Embryonic facial prominence (tissue), 1 donor: ENCODE measurements around the gene DNAJB4.
"Not testable (repeated sequence)": the region's sequence is repeated elsewhere in the genome, so short reads cannot be mapped to it uniquely, and the experiment has no call there.

Source experiments
- DNase-seq: peaks from one replicate; pipeline ENCODE4 v3.0.0-alpha.2; 2016; ENCODE audit errors: extremely low spot score

The DNAJB4 gene

DNA sequence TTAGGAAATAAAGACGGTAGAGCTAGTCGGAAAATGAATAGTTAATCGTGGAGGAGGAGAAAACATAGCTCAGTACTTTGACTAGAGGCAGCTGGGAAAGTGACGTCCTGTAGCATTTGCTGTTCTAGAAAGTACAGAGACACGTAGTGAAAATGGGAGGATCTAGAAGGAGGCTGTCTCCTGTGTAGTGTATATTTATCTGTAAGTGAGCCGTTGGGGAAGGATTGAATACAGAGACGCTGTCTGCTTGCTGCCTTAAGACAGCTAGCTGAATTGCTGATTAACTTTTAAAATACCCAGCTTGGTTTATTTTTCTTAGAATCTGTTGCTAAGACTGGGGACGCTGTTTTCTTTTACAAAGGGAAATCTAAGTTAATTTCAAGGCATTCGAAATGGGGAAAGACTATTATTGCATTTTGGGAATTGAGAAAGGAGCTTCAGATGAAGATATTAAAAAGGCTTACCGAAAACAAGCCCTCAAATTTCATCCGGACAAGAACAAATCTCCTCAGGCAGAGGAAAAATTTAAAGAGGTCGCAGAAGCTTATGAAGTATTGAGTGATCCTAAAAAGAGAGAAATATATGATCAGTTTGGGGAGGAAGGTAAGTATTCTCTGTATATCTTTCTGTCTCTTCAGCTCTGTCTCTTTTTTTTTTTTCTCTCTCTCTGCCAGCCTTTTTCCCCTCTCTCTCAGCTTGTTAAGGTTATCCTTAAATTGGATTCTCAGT lies at the start of gene DNAJB4:
DNAJB4 (plus strand) TSS at position 221 of the 729 bp plus-strand sequence; CDS start at position 393, 172 bp downstream.
- peak; percentile 99 for DNase-seq

DNA sequence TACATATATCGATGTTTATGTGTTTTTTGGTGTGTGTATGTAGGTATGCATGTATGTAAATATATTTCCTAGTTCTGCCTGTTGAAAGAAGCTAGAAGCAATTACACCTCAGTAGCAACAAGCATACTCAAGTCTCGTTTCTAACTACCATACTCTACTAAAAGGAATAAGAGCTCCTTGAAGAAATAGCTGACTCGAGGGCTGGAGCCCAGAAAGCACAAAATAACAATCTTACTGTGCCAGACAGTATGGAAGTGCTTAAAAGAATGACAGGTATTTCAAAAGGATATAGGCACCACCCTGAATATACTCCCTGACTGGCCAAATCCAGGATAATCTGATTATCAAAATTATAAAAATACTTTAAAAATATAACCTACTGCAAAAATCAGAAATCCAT lies 49.0 kb upstream of the DNAJB4 start:
- no peak for DNase-seq

DNA sequence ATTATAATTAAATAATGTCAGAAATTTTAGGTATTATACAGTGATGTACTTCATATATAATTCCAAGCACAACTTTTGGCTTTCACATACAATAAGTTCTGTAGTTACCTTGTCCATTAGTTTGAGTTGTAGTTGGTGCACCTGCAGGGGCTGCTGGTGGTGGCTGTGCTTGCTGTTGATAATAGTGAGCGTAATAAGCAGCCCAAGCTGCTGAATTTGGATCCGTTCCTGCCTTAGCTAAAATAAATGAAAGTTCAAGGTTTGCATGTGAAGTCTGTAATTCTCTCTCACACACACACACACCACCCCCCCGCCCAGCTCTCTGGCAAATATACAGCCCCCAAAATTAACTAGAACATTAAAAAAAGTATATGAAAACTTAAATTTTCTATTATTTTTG lies 48.3 kb upstream of the DNAJB4 start:
- DNase-seq: no peak

DNA sequence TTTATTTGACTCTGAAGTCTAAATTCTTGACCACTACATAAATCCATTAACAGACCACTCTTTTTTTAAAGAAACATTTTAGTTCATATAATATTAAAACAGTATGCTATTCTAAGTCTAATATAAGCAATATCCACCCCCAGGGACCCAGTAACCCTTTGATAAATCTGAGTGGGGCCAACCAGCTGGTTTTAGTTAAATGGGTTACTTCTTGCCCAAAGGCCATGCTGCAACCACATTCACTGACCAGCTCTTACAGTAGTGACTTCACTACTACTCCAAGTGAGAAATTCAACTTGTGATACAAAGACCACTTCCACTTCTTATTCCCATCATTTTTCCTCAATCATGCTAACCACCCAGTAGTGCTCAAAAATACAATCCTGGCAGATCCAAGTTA lies 46.3 kb upstream of the DNAJB4 start:
- no peak for DNase-seq

DNA sequence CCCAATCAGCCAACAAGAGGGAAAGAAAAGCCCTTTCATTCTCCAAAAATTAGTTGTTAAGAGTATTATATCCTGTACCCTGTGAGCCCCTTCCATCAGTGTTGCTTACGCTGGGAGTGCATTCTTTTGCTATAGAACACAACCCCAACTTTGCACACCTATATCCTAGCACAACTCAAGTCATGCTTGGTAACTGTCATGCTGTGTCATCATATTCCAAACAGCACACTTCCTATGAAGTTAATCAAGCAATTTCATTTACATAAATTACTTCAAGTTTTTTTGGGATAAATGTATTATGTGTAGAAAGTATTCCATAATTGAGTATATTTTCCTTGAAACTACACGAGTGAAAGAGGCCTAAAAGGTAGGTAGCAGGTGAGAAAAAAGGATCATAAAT lies 45.9 kb upstream of the DNAJB4 start:
- DNase-seq: no peak

DNA sequence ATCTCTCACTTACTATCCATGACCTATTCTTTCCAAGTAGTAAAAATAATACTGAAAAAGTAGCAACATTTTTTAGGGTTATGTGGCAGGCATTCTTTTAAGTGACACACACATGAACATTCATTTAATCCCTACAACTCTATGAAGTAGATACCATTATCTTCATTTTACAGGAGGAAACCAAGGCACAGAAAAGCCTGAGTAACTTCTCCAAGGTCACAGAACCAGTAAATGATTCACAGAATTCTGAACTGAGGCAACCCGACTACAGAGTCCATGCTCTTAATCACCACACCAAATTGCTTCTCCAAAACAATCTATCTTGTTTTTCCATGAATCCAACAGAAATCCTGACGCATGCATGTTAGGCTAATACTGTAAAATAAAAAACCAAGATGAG lies 43.3 kb upstream of the DNAJB4 start:
- DNase-seq: no peak

DNA sequence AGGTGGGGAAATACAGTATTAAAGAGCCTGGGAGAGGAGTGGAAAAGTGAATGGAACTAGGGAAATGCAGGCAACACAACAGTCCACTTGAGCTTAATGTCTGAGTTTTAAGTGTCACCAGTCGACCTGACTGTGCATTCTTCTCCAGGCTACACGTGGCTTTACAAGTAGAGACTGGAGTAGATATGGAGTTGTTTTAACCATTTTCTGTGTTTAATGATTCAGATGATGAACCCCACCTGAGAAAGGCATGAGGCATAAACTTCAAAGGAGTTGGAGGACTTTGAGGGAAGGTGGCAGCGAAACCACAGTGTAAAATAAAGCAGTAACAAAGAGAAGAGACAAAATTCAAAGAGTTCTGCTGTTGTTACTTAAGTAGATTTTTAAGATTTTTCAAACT lies 38.4 kb upstream of the DNAJB4 start:
- no peak for DNase-seq

DNA sequence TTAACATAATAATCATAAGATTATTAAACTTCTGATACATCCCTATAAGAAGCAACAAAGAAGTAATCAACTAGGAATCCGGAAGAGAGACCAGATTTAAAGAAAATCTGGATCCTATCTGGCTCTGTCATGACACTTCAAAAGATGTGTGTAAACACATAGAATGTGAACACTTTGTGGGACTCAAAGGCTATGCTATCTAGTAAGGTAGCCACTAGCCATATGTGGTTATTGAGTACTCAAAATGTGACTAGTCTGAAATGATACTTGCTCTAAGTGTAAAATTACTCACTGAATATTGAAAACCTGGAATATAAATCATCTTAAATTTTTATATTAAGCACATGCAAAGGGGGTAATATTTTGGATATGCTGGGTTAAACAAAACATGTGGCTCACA lies 34.5 kb upstream of the DNAJB4 start:
- DNase-seq: no peak

DNA sequence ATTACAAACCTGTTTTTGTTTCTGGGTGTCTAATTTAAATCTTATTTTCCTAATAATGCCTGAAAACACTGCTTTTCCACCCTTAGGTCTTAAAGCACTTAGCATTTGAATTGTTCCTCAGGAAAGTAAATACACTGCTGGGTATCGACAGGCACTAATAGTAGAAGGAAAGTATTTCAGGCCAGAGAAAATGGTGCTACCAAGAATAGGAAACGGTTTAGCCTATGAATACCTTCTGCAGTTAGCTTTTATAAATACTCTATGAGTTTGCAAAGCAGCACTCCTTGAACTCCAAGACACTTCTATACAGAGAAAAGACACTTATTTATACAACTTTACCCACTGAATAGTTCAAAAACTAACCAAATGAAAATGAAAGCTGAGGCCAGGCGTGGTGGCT lies 32.7 kb upstream of the DNAJB4 start:
- DNase-seq: no peak

DNA sequence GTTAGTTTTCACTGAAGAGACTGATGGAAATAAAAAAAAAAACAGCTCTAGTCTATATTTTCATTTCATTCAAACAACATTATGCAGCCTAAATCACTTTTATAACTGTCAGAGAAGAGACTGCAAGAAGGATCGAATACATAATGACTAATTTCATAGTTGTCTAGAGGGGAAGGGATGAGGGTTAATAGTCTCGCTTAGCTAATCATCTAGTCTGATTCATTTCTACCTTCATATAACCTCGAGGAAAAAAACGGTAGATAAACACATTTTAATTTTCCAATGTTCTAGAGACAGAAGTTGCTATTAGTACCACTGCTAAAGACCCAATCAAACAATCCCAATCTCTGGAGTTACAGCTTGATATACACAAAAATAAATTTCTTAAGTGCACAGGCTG lies 29.4 kb upstream of the DNAJB4 start:
- DNase-seq: no peak

DNA sequence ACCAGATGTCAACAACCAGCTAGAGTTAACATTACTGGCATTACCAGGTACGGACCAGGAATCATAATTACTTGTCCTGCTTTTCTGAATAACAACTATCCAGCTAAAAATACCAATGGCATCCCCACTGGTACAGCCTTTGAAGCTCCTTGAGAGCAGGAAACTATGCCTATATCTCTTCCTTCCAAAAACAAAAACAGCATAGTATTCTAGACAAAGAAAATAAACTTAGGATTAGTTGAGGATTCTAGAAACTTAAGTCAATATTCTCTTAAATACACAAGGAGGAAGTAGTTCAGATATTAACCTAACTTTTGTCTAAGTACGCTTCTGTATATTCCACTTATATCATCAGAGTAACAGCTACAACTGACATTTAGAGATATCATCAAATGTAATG lies 28.8 kb upstream of the DNAJB4 start:
- DNase-seq: no peak

DNA sequence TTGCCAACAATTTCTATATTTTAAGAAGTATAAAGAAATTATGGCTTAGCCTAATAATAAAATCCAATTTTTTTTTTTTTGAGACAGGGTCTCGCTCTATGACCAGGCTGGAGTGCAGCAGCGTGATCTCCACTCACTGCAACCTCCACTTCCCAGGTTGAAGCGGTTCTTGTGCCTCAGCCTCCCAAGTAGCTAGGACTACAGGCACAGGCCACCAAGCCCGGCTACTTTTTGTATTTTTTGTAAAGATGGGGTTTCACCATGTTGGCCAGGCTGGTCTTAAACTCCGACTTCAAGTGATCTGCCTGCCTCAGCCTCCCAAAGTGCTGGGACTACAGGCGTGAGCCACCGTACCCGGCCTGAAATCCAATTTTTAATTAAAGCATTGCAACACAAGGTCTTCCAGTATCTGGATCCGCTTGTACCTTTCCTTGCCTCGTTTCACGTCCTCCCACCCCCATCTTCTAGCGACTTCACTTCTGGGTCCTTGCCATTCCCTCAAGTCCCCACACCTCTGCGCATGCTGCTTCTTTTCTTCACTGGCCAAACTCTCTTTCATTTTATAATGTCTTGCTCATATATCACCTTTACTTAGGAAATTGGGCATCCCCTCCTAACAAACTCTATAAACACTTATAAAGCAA lies 28.2 kb upstream of the DNAJB4 start:
- DNase-seq: no peak

DNA sequence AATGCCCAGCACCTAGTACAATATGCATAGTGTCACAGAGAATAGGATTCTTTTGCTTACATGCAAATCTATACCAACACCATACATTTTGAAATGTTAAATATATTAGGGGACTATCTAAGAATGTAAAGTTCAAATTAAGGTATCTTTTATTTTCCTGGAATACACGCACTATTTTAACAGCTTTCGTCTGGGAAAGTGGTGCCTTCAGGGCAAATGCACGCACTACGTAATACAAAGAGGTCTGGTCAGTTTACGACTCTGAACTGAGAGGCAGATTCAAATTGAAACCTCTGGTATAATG lies 26.8 kb upstream of the DNAJB4 start:
- no peak for DNase-seq

DNA sequence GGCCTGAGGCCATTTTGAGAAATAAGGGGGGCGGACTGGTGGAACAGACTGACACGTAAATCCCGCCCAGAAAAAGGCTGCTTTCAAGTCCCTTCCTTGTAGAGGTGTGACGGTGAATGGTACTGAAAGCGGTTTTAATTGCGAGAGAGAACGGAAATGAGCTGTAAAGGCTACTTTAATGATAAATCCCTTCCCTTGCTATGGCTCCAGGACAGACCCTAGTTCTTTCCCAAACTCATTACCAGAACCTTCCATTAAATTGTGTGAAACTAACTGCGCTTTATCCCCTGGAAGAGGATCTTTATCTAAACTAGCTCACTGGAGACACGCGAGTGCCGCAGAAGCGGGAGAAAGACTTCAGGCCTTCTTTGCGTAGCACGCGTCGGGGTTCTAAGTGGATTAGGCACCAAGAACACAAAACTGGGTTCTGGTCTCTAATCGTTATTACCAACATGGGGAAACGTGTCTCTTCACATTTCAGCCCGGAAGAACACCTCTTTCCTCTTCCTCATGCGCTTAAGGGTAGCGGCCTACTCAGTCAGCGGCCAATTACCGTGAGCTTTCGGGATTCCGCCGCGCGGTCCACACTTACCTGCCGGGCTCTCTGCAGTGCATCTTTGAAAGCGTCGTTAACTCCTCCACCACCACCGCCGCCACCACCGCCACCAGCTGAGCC lies 26.3 kb upstream of the DNAJB4 start:
- peak; percentile 92 for DNase-seq

DNA sequence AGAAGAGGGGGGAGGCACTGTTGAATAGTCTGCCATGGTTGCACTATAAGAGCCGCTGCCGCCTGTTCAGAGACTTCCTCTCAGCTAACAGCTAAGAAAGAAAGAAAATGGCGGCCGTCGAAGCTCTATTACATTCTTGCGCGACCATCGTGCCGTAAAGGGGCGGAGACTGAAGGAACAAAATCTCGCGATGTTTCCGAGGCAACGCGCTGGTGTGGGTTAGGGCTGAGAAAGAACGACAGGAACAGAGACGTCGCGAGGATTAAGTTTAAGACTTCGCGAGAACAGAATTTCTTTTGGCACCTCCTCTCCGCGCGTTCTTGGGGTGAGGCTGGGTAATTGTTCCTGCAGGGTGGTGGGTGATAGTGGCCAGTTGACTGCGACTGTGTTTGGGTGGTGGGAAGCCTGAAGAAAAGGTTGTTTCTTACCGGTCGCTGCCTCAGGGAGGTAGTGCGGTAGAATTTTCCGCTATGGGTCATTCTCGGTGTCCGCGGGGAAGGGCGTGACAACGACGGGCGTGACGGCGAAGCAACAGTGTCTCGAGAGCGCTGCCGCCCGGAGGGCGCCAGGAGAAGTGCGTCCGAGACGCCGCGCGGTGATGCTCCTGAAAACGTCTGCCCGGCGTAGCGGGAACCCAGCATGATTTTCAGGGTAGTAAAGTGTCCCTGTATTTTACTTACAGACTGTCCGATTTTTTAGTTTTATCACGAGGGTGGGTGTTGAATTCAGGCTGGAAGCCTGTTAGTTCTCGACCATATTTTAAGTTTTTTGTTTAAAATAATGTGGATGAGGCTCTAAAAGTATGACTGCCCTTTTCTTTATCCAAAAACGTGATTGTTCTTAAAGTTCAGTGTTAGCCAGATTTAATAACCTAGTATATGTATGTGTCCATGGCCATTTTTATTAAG lies 25.5 kb upstream of the DNAJB4 start, which contains the start of gene FUBP1:
FUBP1 (minus strand) TSS at position 104 of the 908 bp plus-strand sequence; CDS start at position 36, 68 bp downstream.
- peak; percentile 99 for DNase-seq

DNA sequence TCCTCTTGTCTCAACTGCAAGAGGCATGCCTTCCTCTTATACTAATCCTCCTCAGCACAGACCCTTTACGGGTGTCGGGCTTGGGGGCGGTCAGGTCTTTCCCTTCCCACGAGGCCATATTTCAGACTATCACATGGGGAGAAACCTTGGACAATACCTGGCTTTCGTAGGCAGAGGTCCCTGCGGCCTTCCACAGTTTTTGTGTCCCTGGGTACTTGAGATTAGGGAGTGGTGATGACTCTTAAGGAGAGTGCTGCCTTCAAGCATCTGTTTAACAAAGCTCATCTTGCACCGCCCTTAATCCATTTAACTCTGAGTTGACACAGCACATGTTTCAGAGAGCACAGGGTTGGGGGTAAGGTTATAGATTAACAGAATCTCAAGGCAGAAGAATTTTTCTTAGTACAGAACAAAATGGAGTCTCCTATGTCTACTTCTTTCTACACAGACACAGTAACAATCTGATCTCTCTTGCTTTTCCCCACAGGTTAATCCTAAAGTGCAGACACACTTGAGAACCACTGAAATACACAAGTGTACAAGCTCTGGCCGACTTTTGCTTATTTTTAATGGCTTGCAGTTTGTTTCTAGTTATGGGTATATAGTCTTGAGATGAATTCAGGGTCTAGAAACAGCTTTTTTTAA lies 21.3 kb upstream of the DNAJB4 start:
- not testable (repeated sequence) for DNase-seq

DNA sequence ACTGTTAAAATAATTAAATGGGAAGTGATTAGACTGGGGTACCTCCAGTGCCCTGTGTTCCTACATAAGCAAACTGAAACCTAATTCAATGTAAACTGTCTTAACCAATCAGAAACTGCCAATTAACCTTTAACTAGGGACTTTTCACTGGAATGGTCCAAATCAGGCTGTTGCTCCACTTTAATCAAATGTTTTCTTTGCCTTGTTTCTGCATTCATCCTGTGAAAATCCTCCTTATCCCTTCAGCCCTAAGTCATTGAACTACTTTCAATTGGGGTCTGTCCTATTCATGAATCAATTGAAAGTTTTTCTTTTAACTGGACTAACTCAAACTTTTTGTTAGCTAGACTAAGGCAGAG lies 20.8 kb upstream of the DNAJB4 start:
- DNase-seq: no peak

DNA sequence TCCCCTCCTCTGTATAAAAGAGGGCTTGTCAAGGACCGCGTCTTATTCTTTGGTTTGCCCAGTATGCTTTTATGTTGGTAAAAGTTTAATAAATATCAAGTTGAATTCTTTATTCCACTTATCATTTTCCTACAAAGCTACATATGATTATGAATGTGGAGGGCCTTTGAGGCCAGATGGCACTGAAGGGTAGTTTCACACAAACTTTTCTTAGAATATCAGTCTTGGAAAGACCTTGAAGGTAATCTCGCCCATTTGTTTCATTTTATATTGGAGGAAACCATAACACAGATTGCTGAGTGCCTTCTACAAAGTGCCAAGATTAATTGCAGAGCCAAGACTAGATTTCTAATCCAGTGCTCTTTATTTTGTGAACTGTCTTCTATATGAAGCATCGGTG lies 20.1 kb upstream of the DNAJB4 start:
- DNase-seq: no peak

DNA sequence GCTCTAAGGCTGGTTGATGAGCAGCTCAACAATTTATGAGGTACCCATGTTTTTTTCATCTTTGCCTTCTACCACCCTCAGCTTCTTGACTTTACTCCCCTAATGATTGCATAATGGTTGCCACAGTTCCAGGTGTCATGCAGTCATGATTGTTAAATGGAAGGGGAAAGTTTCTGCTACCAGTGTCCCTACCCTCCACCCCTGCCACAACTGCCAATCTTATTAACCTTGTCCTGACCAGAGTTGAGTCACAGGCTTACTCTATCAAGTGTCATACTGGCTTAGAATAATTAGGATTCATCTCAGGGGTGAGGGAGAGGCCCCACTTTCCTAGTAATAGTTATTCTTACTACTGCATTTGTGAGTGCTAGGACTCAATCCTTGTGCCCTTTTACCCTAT lies 17.9 kb upstream of the DNAJB4 start:
- DNase-seq: no peak

DNA sequence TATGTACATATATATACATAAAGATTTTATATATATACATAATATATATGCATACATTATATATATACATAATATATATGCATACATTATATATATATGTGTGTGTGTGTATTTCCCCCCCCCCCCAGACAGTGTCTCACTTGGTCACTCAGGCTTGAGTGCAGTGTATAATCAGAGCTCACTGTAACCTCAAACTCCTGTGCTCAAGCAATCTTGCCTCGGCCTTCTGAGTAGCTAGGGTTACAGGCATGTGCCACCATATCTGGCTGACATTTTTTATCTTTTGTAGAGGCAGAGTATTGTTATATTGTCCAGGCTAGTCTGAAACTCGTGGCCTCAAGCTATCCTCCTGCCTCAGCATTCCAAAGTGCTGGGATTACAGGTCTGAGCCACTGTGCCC lies 16.8 kb upstream of the DNAJB4 start:
- DNase-seq: no peak

DNA sequence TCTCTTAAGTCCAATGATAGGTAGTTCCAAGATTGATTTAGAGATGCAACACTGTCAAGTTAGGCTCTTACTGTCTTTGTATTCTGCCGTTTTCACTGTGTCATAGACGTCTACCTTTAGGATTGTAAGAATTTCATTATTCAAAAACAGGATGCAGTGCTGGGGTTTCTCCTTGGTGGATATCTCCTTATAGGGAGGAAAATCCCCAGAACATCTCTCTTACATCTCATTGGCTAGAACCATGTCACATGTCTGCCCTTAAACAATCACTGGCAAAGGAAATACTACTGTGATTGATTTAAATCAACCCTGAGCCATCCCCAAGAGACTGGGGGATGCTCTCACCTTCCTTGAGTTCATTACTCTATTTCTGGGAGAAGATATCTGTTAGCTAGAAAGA lies 15.0 kb upstream of the DNAJB4 start:
- no peak for DNase-seq
